HepG2 (cell line): ENCODE measurements around the gene UGT1A7. TPM values are rescaled to one million over a fixed set of nuclear protein-coding genes. Genes with fewer than 3 reads are reported as not detected.

ENCODE experiments used
- ARID4A ChIP-seq: sonication (generic); formaldehyde crosslinking; IDR thresholded peaks from 2 replicates; pipeline ENCODE4 v1.5.0; 2020; ENCODE audit warnings: mild to moderate bottlenecking, missing genetic modification reagents, borderline replicate concordance
- MIER2 ChIP-seq: IDR thresholded peaks from 2 replicates; pipeline ENCODE4 v1.6.1; 2016; ENCODE audit warnings: missing biosample characterization, missing genetic modification reagents
- RFXAP ChIP-seq: sonication (generic); formaldehyde crosslinking; IDR thresholded peaks from 2 replicates; pipeline ENCODE4 v1.4.0; 2020; ENCODE audit warnings: missing genetic modification reagents, borderline replicate concordance
- SNRNP70 ChIP-seq: fragments of 200-400 bp; formaldehyde crosslinking; IDR thresholded peaks from 2 replicates; pipeline ENCODE4 v1.6.1; 2017; ENCODE audit warnings: mild to moderate bottlenecking, low read depth, low read length, moderate library complexity
- ZBTB33 ChIP-seq: sonication (generic); formaldehyde crosslinking; IDR thresholded peaks from 2 replicates; pipeline ENCODE4 v1.4.0; 2020; ENCODE audit warnings: missing genetic modification reagents
- ZFP36L1 ChIP-seq: sonication (generic); formaldehyde crosslinking; IDR thresholded peaks from 2 replicates; pipeline ENCODE4 v1.8.0; 2022; ENCODE audit warnings: mild to moderate bottlenecking, missing genetic modification reagents, moderate library complexity
- ZNF512 ChIP-seq: sonication (generic); formaldehyde crosslinking; IDR thresholded peaks from 2 replicates; pipeline ENCODE4 v1.4.0; 2020; ENCODE audit warnings: mild to moderate bottlenecking, missing genetic modification reagents
- polyA plus RNA-seq, 8 experiments: library from polyadenylated mRNA; depleted of rRNA in 3 of 8; stranded (reverse) in 7 of 8; unstranded in 1 of 8; fragments of >200 nt; fragmentation: Illumina TruSeq in 4 of 8; extraction: Trizol in 4 of 8; gene quantifications; 2 replicates each; pipeline versions ENCODE4 v1.2.1 to v1.2.3, GENCODE V29; 2011 to 2016; ENCODE audit warnings: low read depth in 4 of 8, missing spikeins in 1 of 8, mixed read lengths in 1 of 8; ENCODE audit not compliant: insufficient read depth in 1 of 8
- total RNA-seq, 5 experiments: library from RNA; depleted of rRNA; stranded (reverse); fragments of >200 nt; fragmentation: Illumina TruSeq; extraction: Trizol; gene quantifications; 2 replicates each; pipeline ENCODE4 v1.2.3, GENCODE V29; 2016; ENCODE audit warnings: low read depth in 1 of 5

Gene UGT1A7
- total and polyA plus RNA-seq, 2 of the 13 experiments (the other 11 are each of a cell fraction or from before 2014, with no cell fraction given) = not detected

- no peak for TF ChIP-seq ZNF512 (CRISPR knock-in tag)
- no peak for TF ChIP-seq ZFP36L1 (CRISPR knock-in tag)
- TF ChIP-seq ZBTB33 (CRISPR knock-in tag) = no peak
- TF ChIP-seq MIER2 (CRISPR knock-in tag) = no peak
- TF ChIP-seq RFXAP (CRISPR knock-in tag) = no peak
- no peak for TF ChIP-seq ARID4A (CRISPR knock-in tag)
- TF ChIP-seq SNRNP70 = no peak
Observed at GRCh38 chr2:233728723-233729301, 47.1 kb downstream of the UGT1A7 start, which contains the start of gene UGT1A3 (continued).
